Astrocyte (in vitro differentiated cells and primary cell): ENCODE results near the gene CCDC3.

ENCODE experiments used
- EZH2 ChIP-seq: IDR thresholded peaks from 2 replicates; pipeline ENCODE4 v1.6.1; 2012; ENCODE audit warnings: mild to moderate bottlenecking, low read length, inconsistent platforms; ENCODE audit not compliant: insufficient read depth
- TF ChIP-seq, protein P1 (sequence below): IDR thresholded peaks from 2 replicates; pipeline ENCODE4 v1.5.1; 2011; ENCODE audit warnings: low read depth, mild to moderate bottlenecking, inconsistent platforms, low read length, moderate library complexity; ENCODE audit not compliant: insufficient read depth

DNA sequence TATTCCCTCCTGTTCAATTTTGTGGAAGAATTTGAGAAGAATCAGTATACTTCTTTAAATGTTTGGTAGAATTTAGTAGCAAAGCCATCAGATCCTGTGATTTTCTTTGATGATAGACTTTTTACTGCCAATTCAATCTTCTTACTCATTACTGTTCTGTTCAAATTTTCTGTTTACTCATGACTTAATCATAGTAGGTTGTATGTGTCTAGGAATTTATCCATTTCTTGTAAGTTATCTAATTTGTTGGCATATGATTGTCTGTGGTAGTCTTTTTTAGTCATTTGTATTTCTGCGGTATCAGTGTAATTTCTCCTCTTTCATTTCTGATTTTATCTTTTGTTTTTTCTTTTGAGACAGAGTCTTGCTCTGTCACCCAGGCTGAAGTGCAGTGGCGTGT, 87.4 kb downstream of the CCDC3 start:
- TF ChIP-seq EZH2, result no peak
- TF ChIP-seq, protein P1, sequence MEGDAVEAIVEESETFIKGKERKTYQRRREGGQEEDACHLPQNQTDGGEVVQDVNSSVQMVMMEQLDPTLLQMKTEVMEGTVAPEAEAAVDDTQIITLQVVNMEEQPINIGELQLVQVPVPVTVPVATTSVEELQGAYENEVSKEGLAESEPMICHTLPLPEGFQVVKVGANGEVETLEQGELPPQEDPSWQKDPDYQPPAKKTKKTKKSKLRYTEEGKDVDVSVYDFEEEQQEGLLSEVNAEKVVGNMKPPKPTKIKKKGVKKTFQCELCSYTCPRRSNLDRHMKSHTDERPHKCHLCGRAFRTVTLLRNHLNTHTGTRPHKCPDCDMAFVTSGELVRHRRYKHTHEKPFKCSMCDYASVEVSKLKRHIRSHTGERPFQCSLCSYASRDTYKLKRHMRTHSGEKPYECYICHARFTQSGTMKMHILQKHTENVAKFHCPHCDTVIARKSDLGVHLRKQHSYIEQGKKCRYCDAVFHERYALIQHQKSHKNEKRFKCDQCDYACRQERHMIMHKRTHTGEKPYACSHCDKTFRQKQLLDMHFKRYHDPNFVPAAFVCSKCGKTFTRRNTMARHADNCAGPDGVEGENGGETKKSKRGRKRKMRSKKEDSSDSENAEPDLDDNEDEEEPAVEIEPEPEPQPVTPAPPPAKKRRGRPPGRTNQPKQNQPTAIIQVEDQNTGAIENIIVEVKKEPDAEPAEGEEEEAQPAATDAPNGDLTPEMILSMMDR, result no peak
